Sigmoid colon (tissue), 4 donors: ENCODE data around the gene NHSL2.

Source experiments
- CTCF ChIP-seq, 4 experiments: fragments of 450-650 bp in 3 of 4; fragments of 200-600 bp in 1 of 4; IDR thresholded peaks; one replicate each; pipeline ENCODE4 v1.5.1; 2016 to 2019; ENCODE audit warnings: antibody characterized with exemption in 4 of 4, mild to moderate bottlenecking in 3 of 4, moderate library complexity in 2 of 4
- EP300 ChIP-seq, 4 donors: sonication (generic); formaldehyde crosslinking; IDR thresholded peaks; one replicate each; pipeline ENCODE4 v1.6.1; 2017; ENCODE audit warnings: antibody characterized with exemption in 4 of 4
- POLR2A ChIP-seq, 2 donors: fragments of 450-650 bp; IDR thresholded peaks; one replicate each; pipeline ENCODE4 v1.6.1; 2016; ENCODE audit warnings: antibody characterized with exemption in 2 of 2, mild to moderate bottlenecking in 2 of 2, moderate library complexity in 2 of 2
- POLR2AphosphoS5 ChIP-seq, 4 donors: sonication (generic); formaldehyde crosslinking; IDR thresholded peaks; one replicate each; pipeline ENCODE4 v1.6.1; 2017; ENCODE audit warnings: antibody characterized with exemption in 4 of 4

GRCh38 chrX:71885099-71885498, 25.5 kb upstream of the NHSL2 start:
- TF ChIP-seq CTCF (IDR thresholded peaks at IDR 0.05): no peak
- TF ChIP-seq POLR2AphosphoS5 (IDR thresholded peaks at IDR 0.05): no peak
- TF ChIP-seq EP300 (IDR thresholded peaks at IDR 0.05): no peak
- TF ChIP-seq POLR2A (IDR thresholded peaks at IDR 0.05): no peak
